Thyroid gland (tissue), 4 donors: Measurements from ENCODE around the gene PLSCR1. TPM values are rescaled to one million over a fixed set of nuclear protein-coding genes. Genes with fewer than 3 reads are reported as not detected.
"Not testable (repeated sequence)": the region's sequence is repeated elsewhere in the genome, so short reads cannot be mapped to it uniquely, and the experiment has no call there.

Experiments
- DNase-seq, 2 donors: peaks; one replicate each; pipeline ENCODE4 v3.0.0-alpha.2; 2019
- H3K27ac ChIP-seq, 3 donors: fragments of 200-600 bp; sonication (generic); 1 replicate in 2 of 3; 2 replicates in 1 of 3; pipeline ENCODE4 v1.5.1; 2016 to 2019; ENCODE audit warnings: mild to moderate bottlenecking in 1 of 3, moderate library complexity in 1 of 3
- H3K27me3 ChIP-seq: fragments of 200-600 bp; sonication (generic); one replicate; pipeline ENCODE4 v1.5.1; 2019
- H3K36me3 ChIP-seq, 2 donors: fragments of 200-600 bp; sonication (generic); one replicate each; pipeline ENCODE4 v1.5.1; 2016 to 2019
- H3K4me1 ChIP-seq, 2 donors: fragments of 200-600 bp; sonication (generic); one replicate each; pipeline ENCODE4 v1.5.1; 2017 to 2019
- H3K4me3 ChIP-seq, 3 donors: fragments of 200-600 bp; sonication (generic); replicated peaks in 1 of 3; 1 replicate in 2 of 3; 2 replicates in 1 of 3; pipeline ENCODE4 v1.5.1; 2016; ENCODE audit warnings: mild to moderate bottlenecking in 1 of 3
- H3K9me3 ChIP-seq: fragments of 200-600 bp; sonication (generic); one replicate; pipeline ENCODE4 v1.5.1; 2017
- POLR2A ChIP-seq, 2 donors: fragments of 450-650 bp; IDR thresholded peaks; one replicate each; pipeline ENCODE4 v1.6.1; 2017; ENCODE audit warnings: antibody characterized with exemption in 2 of 2, mild to moderate bottlenecking in 2 of 2, moderate library complexity in 1 of 2
- WGBS, 2 donors: methylation state at CpG; one replicate each; pipeline ENCODE4 v1.1.5; 2017; 5-methylcytosine and 5-hydroxymethylcytosine counted together
- intact Hi-C: fragments of 100-400 bp; cut with DNase I; formaldehyde crosslinking; loops from one replicate; pipeline ENCODE4 v1.15.1; 2023
- total RNA-seq, 4 donors: library from RNA; depleted of rRNA; stranded (reverse); fragments of >200 nt; gene quantifications; one replicate each; pipeline ENCODE4 v1.2.3, GENCODE V29; 2016
- TF ChIP-seq, protein P1 (sequence below), 6 experiments: fragments of 200-600 bp in 3 of 6; fragments of 450-650 bp in 3 of 6; sonication (generic) in 3 of 6; IDR thresholded peaks; one replicate each; pipeline ENCODE4 v1.5.1; 2016 to 2019; ENCODE audit warnings: antibody characterized with exemption in 6 of 6, mild to moderate bottlenecking in 2 of 6, inconsistent platforms in 1 of 6, moderate library complexity in 1 of 6

The PLSCR1 gene
- total RNA-seq, 4 donors from 2014 or later = 57.6 to 103 (median 77.3) TPM

DNA sequence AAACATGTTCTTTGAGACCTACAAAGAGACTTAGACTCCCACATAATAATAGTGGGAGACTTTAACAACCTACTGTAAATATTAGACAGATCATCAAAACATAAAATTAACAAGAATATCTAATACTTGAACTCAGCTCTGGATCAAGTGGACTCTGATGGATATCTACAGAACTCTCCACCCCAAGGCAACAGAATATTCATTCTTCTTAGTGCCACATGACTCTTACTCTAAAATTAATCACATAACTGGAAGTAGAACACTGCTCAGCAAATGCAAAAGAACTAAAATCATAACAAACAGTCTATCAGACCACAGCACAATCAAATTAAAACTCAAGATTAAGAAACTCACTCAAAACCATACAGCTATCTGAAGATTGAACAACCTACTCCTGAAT, 59.1 kb downstream of the PLSCR1 start:
- Histone ChIP-seq H3K27me3 (no peaks in the 10 kb centered on the region), H3K27ac (no peak overlapping the region), H3K4me3 (no peak overlapping the region), H3K9me3 (no peaks in the 10 kb centered on the region), H3K4me1 (no peaks in the 10 kb centered on the region), H3K36me3 (no peaks in the 10 kb centered on the region)
- DNase-seq = no peak
- TF ChIP-seq, protein P1, sequence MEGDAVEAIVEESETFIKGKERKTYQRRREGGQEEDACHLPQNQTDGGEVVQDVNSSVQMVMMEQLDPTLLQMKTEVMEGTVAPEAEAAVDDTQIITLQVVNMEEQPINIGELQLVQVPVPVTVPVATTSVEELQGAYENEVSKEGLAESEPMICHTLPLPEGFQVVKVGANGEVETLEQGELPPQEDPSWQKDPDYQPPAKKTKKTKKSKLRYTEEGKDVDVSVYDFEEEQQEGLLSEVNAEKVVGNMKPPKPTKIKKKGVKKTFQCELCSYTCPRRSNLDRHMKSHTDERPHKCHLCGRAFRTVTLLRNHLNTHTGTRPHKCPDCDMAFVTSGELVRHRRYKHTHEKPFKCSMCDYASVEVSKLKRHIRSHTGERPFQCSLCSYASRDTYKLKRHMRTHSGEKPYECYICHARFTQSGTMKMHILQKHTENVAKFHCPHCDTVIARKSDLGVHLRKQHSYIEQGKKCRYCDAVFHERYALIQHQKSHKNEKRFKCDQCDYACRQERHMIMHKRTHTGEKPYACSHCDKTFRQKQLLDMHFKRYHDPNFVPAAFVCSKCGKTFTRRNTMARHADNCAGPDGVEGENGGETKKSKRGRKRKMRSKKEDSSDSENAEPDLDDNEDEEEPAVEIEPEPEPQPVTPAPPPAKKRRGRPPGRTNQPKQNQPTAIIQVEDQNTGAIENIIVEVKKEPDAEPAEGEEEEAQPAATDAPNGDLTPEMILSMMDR (IDR thresholded peaks at IDR 0.05) = no peak
- no peak for TF ChIP-seq POLR2A (IDR thresholded peaks at IDR 0.05)
- intact Hi-C loops = no loop called here

DNA sequence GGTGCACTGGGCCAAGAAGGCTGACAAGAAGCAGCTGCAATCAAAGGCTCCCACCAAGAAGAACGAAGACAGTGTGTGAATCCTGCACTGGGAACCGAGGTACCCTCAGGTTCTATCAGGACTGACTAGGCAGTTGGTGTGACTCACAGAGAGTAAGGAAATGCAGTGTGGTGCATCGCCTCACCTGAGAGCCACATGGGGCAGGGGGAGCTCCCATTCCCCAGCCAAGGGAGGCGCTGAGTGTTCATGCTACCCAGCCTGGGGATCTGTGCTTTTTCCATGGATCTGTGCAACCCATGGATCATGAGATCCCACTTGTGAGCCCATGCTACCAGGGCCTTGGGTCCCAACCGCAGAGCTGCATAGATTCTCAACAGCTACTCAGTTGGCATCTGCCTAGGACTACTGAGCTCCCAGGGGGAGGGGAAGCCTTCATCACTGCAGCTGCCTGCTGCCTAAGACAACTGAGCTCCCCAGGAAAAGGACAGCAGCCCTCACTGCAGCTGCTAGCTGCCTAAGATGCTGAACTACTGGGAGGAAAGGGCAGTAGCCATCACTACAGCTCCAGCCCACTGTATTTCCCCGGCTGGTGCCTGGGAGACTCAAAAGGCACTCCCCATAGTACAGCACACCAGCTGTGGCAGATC, 68.2 kb downstream of the PLSCR1 start:
- Histone ChIP-seq H3K36me3 (no peaks in the 10 kb centered on the region), H3K9me3 (no peaks in the 10 kb centered on the region), H3K27ac (no peak overlapping the region), H3K4me1 (no peaks in the 10 kb centered on the region), H3K4me3 (no peak overlapping the region), H3K27me3 (no peaks in the 10 kb centered on the region)
- WGBS, 2 donors = 91 to 92% methylated on average over 4 to 6 of the region's 6 CpGs
- TF ChIP-seq POLR2A (IDR thresholded peaks at IDR 0.05) = no peak
- TF ChIP-seq, protein P1 (IDR thresholded peaks at IDR 0.05) = no peak
- DNase-seq = no peak
- intact Hi-C loops = no loop called here

DNA sequence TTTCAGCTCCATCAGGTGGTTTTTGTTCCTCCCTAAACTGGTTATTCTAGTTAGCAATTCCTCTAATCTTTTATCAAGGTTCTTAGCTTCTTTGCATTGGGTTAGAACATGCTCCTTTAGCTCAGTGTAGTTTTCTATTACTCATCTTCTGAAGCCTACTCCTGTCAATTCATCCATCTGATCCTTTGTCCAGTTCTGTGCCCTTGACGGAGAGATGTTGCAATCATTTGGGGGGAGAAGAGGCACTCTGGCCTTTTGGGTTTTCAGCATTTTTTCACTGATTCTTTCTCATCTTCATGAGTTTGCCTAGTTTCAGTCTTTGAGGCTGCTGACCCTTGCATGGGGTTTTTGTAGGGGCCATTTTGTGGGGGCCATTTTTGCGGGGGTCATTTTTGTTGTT, 69.4 kb downstream of the PLSCR1 start:
- H3K4me3 ChIP-seq, H3K27me3 ChIP-seq, H3K4me1 ChIP-seq, DNase-seq, intact Hi-C loops, H3K36me3 ChIP-seq, H3K9me3 ChIP-seq, H3K27ac ChIP-seq: not testable (repeated sequence)
- WGBS, 2 donors = 82 to 89% methylated on average over 2 of the region's 2 CpGs

DNA sequence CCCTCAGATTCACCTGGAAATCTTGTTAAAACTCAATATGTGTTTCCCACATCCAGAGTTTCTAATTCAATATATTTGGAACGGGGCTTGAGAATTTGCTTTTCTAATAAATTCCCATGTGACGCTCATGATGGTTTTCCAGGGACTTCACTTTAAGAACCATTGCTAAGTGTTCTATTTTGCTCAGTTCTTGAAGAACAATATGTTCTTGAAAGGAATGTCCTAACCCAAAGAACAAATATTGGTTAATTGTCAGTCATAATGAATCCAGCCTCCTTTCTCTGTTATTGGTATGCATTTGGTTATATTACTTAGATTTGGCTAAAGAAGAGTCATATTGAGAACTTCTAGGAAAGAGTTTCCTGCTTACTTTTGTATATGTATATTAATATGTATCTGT, 70.7 kb downstream of the PLSCR1 start:
- no peak for DNase-seq
- 78 to 84% methylated on average over 2 of the region's 2 CpGs for WGBS, 2 donors
- no peak for TF ChIP-seq POLR2A (IDR thresholded peaks at IDR 0.05)
- TF ChIP-seq, protein P1 (IDR thresholded peaks at IDR 0.05) = no peak
- H3K9me3 ChIP-seq = no peaks in the 10 kb centered on the region
- intact Hi-C loops = no loop called here
- peaks cover 0 to 5% of the 10 kb centered on the region in 2 donors for H3K4me1 ChIP-seq
- H3K27me3 ChIP-seq = no peaks in the 10 kb centered on the region
- H3K36me3 ChIP-seq = no peaks in the 10 kb centered on the region
- H3K27ac ChIP-seq = no peak overlapping the region
- no peak overlapping the region for H3K4me3 ChIP-seq

DNA sequence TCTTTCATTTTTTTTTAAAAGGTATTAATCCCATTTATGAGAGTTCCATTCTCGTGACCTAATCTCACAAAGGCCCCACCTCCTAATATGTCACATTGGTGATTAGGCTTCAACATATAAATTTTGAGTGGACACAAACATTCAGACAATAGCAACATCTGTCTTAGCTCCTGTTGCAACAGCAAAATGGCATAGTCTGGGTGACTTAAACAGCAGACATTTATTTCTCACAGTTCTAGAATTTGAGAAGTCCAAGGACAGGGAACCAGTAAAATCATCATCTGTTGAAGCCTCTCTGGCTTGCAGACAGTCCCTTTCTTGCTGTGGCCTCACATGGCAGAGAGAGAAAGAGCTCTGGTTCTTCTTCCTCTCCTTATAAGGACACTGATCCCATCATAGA, 71.8 kb downstream of the PLSCR1 start:
- intact Hi-C loops = no loop called here
- 95 to 100% methylated on average over 1 of the region's 1 CpG for WGBS, 2 donors
- no peak for TF ChIP-seq POLR2A (IDR thresholded peaks at IDR 0.05)
- TF ChIP-seq, protein P1 (IDR thresholded peaks at IDR 0.05) = no peak
- Histone ChIP-seq H3K27ac (no peak overlapping the region), H3K4me3 (no peak overlapping the region), H3K27me3 (no peaks in the 10 kb centered on the region), H3K4me1 (peaks cover 0 to 5% of the 10 kb centered on the region in 2 donors), H3K9me3 (no peaks in the 10 kb centered on the region), H3K36me3 (no peaks in the 10 kb centered on the region)
- DNase-seq = no peak
